ENCODE data around the gene PRKAR1B.

The PRKAR1B gene

DNA sequence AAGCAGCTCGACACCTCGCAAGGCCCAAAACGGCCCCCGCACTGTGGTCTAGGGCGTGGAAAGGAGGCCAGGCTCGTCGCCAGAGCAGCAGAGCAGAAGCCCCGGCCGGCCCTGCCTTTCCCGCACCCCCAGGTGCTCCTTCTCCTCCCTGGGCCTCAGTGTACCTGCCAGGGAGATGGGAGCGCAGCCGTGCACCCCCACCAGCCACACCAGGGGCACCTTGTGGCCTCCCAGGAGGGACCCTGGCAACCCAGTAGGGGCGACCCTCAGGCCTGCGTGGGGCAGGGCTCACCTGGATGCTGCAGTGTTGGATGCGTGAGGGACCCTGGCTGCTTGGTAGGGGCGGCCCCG lies 217.0 kb downstream of the PRKAR1B start:
- Histone ChIP-seq H3K27me3 (replicated peaks; ENCODE audit: control insufficient read depth, insufficient read depth, low read length) (no peaks in the 10 kb centered on the region), H3K36me3 (ENCODE audit: control insufficient read depth, insufficient read depth, low read length) (peaks cover 10% of the 10 kb centered on the region), H3K4me3 (replicated peaks; ENCODE audit: low read depth, low read length) (no peak overlapping the region)
- TF ChIP-seq, protein P1, sequence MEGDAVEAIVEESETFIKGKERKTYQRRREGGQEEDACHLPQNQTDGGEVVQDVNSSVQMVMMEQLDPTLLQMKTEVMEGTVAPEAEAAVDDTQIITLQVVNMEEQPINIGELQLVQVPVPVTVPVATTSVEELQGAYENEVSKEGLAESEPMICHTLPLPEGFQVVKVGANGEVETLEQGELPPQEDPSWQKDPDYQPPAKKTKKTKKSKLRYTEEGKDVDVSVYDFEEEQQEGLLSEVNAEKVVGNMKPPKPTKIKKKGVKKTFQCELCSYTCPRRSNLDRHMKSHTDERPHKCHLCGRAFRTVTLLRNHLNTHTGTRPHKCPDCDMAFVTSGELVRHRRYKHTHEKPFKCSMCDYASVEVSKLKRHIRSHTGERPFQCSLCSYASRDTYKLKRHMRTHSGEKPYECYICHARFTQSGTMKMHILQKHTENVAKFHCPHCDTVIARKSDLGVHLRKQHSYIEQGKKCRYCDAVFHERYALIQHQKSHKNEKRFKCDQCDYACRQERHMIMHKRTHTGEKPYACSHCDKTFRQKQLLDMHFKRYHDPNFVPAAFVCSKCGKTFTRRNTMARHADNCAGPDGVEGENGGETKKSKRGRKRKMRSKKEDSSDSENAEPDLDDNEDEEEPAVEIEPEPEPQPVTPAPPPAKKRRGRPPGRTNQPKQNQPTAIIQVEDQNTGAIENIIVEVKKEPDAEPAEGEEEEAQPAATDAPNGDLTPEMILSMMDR (IDR thresholded peaks at IDR 0.05; ENCODE audit: insufficient read depth, low read length, poor library complexity, severe bottlenecking), result no peak
- no peak for DNase-seq (ENCODE audit: extremely low read depth, insufficient read length)

DNA sequence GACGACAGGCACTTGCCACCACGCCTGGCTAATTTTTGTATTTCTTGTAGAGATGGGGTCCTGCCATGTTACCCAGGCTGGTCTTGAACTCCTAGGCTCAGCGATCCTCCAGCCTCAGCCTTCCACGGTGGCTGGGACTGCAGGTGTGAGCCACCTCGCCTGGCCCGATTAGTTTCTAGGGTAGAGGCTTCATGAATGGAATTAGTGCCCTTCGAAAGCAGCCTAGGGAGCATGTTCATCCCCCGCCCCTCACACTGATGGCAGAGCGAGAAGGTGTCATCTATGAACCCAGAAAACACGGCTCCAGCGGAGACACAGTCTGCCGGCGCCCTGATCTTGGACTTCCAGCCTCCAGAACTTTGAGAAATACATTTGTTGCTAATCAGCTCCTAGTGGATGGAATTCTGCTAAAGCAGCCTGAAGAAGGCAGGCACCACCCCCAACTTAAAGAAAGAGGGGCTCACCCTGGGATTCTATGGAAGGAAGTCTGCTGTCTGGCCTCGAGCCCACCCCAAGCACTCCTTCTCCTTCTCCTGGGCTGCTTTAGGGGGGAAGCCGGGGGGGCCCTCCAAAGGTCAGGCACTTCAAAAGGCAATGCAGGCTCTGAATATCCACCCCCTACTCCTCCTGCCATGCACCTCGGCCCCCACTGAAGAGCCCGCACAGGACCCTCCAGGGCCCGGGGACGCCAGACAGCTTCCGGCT lies 217.5 kb downstream of the PRKAR1B start:
- H3K27me3 ChIP-seq (replicated peaks; ENCODE audit: control insufficient read depth, insufficient read depth, low read length), result no peaks in the 10 kb centered on the region
- H3K36me3 ChIP-seq (ENCODE audit: control insufficient read depth, insufficient read depth, low read length), result peaks cover 10% of the 10 kb centered on the region
- no peak for DNase-seq (ENCODE audit: extremely low read depth, insufficient read length)
- TF ChIP-seq, protein P1 (IDR thresholded peaks at IDR 0.05; ENCODE audit: insufficient read depth, low read length, poor library complexity, severe bottlenecking), result no peak
- no peak overlapping the region for H3K4me3 ChIP-seq (replicated peaks; ENCODE audit: low read depth, low read length)

DNA sequence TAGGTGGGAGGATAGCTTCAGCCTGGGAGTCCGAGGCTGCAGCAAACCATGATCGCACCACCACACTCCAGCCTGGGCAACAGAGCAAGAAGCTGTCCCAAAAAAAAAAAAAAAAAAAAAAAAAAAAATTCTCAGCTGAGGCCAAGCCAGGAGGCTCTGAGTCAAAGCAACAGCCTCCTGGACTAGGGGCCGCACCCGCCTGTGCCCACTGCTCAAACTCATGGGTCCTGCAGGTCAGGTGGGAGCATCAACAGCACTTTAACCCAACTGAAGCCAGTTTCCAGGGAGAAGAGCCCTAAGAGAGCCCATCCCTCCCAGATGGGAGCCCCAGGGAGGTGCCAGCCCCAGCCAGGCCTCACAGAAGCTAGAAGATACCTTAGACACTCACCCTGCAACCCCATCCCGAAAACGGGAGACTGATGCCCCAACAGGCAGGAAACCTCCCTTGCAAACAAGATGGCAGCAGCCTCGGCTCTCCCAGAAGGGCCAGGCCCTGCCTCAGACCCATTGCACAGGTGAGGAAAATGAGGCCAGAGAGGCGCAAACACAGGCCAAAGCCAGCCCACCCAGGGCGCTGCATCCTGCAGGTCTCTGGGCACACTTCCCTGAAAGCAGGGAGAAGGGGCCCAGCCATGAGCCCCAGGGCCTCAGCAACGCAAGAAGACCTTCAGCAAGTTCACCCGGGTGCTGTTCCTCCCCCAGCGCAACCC lies 218.5 kb downstream of the PRKAR1B start:
- TF ChIP-seq, protein P1 (IDR thresholded peaks at IDR 0.05; ENCODE audit: insufficient read depth, low read length, poor library complexity, severe bottlenecking), result no peak
- no peak overlapping the region for H3K4me3 ChIP-seq (replicated peaks; ENCODE audit: low read depth, low read length)
- no peak for DNase-seq (ENCODE audit: extremely low read depth, insufficient read length)
- peaks cover 12% of the 10 kb centered on the region for H3K36me3 ChIP-seq (ENCODE audit: control insufficient read depth, insufficient read depth, low read length)
- H3K27me3 ChIP-seq (replicated peaks; ENCODE audit: control insufficient read depth, insufficient read depth, low read length), result no peaks in the 10 kb centered on the region

DNA sequence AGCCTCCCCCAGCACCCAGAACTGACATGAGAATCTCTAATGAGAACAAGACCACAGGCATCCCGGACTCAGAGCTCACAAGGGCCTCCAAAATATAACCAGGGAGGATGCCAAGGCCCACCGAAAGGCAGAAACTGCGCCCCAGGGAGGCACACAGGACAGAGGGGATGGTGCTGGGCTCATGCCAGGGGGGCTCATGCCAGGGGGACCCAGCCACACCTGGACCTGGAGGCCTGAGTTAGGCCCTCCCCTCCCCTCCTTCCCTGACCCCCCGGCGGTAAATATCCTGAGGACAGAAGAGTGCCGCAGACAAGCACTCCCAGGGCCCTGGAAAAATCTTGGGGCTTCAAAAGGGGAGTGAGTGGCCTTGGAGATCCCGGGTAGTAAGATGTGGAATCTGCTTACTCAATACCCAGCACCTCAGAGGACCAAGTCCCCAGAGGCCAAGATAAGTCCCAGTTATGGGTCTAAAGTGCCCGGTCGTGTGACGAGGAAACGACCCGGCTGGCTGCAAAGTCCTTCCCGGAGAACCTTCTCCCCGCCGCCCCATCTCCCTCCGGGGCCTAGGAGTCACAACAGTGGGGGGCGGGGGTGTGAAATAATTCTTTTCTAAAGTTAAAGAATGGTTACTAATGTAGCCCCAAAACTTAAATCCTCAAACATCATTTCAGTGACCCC lies 219.3 kb downstream of the PRKAR1B start:
- H3K36me3 ChIP-seq (ENCODE audit: control insufficient read depth, insufficient read depth, low read length), result peaks cover 13% of the 10 kb centered on the region
- no peak overlapping the region for H3K4me3 ChIP-seq (replicated peaks; ENCODE audit: low read depth, low read length)
- DNase-seq (ENCODE audit: extremely low read depth, insufficient read length), result no peak
- TF ChIP-seq, protein P1 (IDR thresholded peaks at IDR 0.05; ENCODE audit: insufficient read depth, low read length, poor library complexity, severe bottlenecking), result no peak
- no peaks in the 10 kb centered on the region for H3K27me3 ChIP-seq (replicated peaks; ENCODE audit: control insufficient read depth, insufficient read depth, low read length)

DNA sequence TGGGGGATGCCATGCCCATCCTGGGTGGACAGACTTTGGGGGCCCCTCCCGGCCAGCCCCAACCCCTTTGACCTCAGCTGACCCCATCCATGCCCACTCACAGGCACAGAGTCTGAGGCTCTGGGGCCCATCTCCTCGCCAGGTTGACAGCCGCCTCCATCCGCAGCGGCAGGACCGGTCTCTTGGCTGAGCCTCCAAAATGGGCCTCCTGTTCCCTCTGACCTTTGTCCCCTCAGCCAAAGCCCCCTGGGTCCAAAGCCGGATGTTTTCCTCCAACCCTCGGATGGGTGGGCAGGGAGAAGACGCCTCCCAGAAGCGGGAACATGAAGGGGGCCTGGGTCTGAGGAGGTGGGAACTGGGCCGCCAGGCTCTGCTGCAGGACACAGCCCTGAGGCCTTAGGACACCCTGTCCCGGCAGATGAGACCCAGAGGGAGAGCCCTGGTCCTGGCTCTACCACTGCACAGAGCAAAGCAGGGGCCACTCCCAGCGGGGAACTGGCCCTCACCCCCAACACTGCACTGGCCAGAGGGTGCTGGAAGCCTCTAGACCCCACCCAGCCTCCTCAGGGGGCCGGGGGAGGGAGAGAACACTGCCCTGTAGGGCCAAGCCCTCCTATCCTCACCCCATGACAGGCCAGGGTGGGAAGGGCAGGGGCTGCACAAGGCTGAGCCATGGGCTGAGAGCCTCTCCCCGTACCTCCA lies 220.0 kb downstream of the PRKAR1B start:
- Histone ChIP-seq H3K36me3 (ENCODE audit: control insufficient read depth, insufficient read depth, low read length) (peaks cover 16% of the 10 kb centered on the region), H3K27me3 (replicated peaks; ENCODE audit: control insufficient read depth, insufficient read depth, low read length) (no peaks in the 10 kb centered on the region), H3K4me3 (replicated peaks; ENCODE audit: low read depth, low read length) (no peak overlapping the region)
- TF ChIP-seq, protein P1 (IDR thresholded peaks at IDR 0.05; ENCODE audit: insufficient read depth, low read length, poor library complexity, severe bottlenecking), result no peak
- DNase-seq (ENCODE audit: extremely low read depth, insufficient read length), result no peak
